Stimulated activated CD4-positive, alpha-beta T cell treated with anti-CD3 and anti-CD28 coated beads, Interleukin-2, amount 100 ng/mL, for 48 hours (primary cell): Measurements from ENCODE around the gene CLIP3.
"Not testable (repeated sequence)": the region's sequence is repeated elsewhere in the genome, so short reads cannot be mapped to it uniquely, and the experiment has no call there.

ENCODE experiments used
- DNase-seq, 2 donors: peaks; one replicate each; pipeline ENCODE4 v3.0.0-alpha.2; 2020

CLIP3 gene, protein sequence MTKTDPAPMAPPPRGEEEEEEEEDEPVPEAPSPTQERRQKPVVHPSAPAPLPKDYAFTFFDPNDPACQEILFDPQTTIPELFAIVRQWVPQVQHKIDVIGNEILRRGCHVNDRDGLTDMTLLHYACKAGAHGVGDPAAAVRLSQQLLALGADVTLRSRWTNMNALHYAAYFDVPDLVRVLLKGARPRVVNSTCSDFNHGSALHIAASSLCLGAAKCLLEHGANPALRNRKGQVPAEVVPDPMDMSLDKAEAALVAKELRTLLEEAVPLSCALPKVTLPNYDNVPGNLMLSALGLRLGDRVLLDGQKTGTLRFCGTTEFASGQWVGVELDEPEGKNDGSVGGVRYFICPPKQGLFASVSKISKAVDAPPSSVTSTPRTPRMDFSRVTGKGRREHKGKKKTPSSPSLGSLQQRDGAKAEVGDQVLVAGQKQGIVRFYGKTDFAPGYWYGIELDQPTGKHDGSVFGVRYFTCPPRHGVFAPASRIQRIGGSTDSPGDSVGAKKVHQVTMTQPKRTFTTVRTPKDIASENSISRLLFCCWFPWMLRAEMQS

DNA sequence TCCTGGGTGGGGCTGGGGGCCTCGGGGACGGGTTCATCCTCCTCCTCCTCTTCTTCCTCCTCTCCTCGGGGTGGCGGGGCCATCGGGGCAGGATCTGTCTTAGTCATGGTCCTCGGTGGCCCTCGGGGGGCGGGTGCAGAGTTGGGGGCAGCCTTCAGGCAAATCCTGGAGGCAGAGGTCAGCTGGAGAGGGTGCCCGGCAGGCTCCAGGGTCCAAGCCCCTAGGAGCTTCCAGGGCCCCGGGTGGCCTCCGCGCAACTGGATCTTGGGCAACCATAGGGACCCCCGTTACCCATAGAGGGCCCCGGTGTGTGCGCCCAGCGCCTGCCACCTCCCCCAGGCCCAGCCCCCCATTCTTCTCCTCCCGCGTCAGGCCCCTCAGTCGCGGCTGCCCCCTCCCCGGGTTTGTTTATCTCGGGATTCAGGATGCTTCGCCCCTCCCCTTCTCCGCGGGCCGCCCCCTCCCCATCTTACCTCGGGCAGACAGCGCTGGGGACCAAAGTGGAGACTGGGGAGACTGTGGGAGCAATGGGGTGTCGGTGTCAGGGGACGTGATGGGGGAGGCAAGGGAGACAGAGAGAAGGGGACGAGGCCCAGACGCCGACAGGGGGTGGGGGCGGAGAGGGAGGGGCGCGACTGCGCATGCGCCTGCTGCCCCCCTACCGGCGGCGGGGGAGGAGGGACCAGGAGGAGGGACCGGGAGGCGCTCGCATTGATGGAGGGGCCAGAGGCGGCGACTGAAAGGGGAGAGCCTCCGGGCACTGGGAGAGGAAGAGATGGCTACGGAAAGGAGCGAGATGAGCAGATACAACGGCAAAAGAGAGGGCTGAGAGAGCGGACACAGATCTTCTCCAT is at the start of gene CLIP3:
Gene CLIP3, minus strand, starts transcription at position 623 of the 854 bp plus-strand sequence. Its CDS starts 516 bp downstream, at position 107.
- peak in 1 of 2 donors; percentile 42 for DNase-seq

DNA sequence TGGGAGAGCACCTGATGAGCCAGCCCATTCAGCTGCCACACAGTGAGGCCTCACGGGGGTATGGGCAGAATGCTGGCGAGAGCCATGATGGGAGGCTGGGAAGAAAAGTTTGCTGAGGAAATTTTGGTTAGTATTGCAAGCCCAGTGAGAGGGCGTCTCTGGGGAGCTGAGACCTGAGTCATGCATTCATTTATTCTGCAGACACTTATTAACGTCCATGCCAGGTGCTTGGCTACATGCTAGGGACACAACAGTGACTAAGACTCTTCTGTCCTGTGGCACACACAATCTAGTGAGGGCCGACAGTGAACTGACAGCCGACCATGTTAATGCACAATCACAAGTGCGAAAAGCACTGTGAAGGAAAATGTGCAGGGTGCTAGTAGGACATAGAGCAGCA is 49.2 kb upstream of the CLIP3 start:
- DNase-seq = no peak

DNA sequence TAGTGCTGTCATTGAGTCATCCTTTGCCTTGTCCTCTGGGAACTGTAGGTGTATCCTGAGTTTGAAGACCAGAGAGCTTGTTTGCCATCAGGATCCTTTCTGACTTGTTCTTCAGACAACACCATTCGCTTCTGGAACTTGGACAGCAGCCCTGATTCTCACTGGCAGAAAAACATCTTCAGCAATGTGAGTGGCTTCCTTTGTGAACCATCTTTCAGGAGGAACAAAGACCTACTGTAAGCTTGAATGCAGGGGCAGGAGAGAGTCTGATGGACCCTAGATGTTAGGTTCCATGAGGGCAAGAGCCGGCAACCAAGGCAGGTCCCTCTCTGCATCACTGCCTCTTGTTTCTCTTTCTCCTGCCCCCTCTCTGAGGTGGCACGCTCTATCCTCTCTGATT is 48.7 kb upstream of the CLIP3 start:
- DNase-seq = no peak

DNA sequence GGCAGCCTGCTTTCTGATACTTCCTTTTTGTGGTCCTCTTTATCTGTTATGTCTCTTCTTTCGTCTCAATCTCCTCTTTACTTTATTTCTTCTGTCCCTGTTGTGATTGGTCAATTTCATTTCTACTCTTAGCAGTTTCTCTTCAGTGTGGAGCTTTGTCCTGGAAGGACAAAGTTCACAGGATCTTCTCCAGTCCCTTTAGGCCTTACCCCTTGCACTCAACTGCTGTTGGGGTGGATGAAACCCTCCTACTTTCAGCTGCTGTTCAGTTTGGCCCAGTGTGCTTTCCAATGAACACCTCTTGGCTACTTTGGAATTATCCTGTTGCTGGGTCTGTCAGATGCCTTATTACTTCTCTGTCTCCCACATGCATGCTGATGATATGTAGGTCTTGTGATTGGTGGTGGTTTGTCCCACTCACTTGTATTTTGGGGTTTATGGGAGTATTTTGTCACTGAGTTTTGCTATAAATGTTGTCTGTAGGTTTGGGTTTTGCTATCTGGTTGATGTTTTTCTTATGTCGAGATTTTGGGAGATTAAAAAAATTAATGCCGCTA is 46.8 kb upstream of the CLIP3 start:
- DNase-seq = no peak

DNA sequence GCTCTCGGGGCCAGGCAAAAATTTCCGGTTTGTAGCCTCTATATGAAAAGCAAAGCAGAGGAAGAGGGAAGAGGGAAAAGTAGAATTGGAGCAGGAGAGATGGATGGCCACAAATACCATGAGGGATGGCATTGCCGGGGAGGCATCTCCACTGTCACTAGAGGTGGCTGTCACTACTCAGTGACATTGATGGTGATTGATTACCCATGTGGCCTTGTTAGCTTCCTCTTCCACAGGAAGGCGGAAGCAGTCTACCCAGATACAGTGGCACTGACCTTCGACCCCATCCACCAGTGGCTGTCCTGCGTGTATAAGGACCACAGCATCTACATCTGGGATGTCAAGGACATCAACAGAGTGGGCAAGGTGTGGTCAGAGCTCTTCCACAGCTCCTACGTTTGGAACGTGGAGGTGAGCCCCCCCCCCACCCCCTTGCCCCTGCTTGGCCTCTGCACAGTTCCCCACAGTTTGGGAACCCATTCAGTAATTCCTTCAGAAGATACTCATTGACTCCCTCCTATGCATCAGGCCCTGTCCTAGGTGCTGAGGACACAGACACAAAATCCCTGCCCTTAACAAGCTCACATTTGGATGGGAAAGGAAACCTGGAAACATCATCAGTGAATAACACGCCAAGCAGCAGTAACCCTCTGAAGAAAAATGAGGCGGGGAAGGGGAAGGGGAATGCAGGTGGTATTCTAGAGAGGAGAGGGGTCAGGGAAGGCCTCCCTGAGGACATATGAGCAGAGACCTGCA is 40.6 kb upstream of the CLIP3 start:
- DNase-seq = no peak

DNA sequence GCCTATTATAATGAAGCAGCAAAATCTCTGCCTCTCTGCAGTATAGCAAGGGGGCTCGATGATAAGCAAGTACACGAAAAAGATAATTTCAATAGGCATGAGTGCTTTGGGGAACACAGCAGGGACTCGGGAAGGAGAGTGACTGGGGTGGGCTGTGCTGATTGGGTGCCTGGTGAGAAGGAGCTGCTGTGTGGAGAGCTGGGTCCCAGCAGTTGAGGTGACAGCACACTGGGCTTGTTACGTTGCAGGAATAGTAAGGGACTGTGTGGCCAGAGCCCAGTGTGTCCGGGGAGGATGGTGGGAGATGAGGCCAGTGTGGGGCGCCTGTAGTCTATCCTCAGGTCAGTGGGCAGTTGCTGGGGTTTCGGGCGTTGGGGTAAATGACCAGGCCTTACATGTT is 39.4 kb upstream of the CLIP3 start:
- no peak for DNase-seq

DNA sequence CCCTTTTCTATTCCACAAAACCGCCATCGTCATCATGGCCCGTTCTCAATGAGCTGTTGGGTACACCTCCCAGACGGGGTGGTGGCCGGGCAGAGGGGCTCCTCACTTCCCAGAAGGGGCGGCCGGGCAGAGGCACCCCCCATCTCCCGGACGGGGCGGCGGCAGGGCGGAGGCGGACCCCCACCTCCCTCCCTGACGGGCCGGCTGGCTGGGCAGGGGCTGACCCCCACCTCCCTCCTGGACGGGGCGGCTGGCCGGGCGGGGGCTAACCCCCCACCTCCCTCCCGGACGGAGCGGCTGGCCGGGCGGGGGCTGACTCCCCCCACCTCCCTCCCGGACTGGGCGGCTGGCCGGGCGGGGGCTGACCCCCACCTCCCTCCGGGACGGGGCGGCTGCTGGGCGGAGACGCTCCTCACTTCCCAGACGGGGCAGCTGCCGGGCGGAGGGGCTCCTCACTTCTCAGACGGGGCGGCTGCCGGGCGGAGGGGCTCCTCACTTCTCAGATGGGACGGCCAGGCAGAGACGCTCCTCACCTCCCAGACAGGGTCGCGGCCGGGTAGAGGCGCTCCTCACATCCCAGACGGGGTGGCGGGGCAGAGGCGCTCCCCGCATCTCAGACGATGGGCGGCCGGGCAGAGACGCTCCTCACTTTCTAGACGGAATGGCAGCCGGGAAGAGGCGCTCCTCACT is 36.3 kb upstream of the CLIP3 start:
- DNase-seq = not testable (repeated sequence)

DNA sequence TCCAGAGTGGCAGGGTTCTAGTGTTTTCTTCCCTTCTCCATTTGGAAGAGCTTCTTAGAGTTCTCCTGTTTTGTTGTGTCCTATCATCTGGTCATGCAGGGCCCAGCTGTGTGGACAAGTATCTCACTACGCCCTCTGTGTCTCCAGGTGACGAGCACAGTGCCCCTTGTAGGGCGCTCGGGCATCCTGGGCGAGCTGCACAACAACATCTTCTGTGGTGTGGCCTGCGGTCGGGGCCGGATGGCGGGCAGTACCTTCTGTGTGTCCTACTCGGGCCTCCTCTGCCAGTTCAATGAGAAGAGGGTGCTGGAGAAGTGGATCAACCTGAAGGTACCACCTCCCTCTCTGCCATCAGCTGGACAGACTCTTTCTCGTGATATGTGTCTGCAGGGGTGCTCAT is 35.0 kb upstream of the CLIP3 start:
- no peak for DNase-seq

DNA sequence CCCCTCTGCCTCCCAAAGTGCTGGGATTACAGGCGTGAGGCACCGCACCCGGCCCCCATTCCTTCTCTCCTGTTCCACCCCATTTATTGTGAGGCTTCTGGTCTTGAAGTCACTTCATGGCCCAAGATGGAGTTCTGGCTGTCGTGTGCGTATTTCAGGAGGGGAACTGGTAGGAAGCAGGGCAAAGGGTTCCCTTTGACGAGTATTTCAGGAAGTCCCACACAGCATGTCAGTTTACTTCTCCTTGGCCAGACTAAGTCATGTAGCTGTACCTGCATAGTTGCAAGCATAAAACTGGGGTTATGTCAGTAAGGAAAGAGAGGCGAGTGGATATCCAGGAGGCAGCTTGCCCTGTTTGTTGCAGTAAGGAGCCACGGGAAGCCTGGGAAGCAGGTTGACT is 32.2 kb upstream of the CLIP3 start:
- DNase-seq = no peak

DNA sequence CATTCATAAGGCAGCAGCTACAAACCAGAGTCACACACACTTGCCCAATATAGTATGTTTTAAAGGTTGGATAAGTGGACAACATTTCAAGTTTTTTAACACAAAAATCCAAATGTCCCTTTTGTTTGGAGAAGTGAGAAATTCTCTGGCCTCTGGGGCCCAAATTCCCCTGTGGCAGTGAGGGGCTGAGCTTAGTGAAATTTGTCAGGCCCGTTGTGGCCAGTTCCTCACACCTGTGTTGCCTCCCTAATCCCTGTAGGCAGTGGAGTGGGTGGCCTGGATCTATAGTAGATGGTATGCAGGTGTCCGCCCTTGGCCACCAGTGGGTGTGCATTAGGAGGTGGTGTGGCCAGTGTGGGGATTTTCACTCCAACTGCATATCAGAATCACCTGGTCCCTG is 28.7 kb upstream of the CLIP3 start:
- no peak for DNase-seq

DNA sequence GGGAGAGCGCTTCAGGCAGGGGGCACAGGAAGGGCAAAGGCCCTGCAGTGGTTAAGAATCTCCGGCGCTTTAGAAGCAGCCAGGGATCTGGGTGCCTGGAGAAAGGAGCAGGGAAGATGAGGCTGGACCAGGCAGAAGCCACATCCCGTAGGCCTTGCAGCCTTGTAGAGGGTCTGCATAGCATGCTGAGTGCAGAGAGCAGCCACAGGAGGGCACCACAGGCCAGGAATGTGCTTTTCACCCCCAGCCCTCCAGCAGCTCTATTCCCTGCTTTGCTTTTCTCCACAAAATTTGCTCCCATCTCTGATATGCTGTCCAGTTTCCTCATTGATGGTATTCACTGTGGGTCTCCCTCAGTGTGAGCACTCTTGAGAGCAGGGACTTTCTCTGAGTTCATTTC is 27.8 kb upstream of the CLIP3 start:
- no peak for DNase-seq

DNA sequence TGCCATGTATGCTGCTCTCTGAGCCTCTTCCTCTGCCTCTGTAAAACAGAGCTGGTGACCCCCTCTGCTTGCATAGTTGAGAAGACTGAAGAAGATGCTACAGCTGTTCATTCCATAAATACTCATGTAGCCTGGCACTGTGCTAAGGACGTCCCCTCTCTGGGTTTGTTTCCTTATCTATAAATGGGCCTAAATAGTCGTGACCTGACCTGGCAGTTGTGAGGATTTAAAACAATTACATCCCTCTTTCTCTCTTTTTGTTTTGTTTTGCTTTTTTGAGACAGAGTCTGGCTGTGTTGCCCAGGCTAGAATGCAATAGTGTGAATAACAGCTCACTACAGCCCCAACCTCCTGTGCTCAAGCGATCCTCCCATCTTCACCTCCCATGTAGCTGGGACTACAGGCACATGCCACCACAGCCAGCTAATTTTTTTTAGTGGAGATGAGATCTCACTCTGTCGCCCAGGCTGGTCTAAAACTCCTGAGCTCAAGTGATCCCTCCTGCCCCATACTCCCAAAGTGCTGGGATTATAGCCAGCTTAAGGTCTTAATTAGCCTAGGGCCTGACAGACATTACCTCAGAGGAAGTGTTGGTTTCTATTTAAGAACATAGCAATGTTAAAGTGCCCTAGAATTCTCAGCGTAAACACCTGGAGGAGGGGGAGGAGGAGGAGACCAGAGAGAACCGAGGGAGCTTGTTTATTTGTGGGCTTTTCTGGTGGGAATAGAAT is 26.7 kb upstream of the CLIP3 start:
- DNase-seq = no peak

DNA sequence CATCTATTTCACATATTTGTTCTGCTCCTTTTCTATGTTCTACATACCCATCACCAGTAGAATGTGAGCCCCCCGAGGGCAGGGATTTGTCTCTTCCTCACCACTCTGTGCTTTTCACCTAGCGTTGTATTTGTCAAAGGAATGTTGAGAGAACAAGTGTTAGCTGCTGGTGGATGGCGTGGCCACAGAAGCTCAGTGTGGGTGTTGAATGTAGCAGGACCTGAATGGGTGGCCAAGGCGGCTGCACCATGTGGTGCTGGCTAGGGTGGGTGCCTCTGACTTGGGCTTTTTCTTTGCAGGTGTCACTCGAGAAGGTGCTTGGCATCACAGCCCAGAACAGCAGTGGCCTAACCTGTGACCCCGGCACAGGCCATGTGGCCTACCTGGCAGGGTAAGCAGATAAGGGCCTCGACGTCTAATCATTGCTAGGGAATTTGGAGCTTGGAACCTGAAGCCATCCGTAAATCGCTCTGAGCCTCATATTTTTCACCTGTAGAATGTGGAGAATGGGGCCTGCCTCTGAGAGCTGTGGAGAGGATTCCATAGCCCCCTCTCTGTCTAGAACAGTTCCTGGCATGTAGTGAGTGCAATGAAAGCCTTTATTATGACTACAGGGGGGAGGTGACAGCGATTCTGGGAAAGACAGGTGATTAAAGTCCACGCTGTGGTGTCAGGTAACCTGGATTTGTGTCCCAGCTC is 26.0 kb upstream of the CLIP3 start:
- DNase-seq = no peak

DNA sequence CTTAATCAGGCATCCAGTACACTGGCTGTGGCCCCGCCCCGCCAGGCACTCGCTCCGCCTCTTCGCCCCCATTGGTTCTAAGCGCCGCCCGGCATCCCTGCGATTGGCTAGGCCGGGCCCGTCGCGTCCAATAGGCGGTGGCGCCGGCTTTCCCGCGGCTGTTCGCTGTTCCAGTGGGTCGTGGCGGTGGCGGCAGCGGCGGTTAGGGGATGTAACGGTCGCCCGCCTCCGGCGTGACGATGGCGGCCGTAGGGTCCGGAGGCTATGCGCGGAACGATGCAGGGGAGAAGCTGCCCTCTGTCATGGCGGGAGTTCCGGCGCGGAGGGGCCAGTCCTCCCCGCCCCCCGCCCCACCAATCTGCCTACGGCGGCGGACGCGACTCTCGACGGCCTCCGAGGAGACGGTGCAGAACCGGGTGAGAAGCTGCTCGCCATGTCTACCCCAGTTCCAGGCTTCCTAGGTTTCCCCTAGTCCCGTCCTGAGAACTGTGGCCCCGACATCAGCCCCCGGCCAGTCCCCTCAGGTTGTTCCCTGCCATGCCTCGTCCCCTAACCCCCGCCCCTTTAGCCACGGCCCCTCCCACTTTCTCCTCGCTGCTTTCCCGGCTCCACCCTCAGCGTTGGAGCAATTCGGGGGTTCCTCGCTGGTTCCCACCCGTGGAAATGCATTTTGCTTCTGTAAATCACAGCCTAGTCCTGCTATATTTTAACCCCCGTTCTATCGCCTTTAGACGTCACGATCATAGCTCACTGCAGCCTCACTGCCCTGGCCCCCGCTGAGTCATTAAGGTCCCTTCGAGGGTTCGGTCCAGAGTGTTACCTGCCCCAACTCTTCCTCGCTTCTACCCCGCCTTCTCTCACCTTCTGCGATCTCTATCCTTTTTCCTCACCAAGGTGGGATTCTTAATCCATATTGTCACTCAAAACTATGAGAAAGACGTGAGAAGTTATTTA is 22.3 kb upstream of the CLIP3 start, which contains the start of gene WDR62:
Gene WDR62, plus strand, starts transcription at position 165 of the 954 bp plus-strand sequence. Its CDS starts 75 bp downstream, at position 240.
- peak; percentile 91 to 93 for DNase-seq

DNA sequence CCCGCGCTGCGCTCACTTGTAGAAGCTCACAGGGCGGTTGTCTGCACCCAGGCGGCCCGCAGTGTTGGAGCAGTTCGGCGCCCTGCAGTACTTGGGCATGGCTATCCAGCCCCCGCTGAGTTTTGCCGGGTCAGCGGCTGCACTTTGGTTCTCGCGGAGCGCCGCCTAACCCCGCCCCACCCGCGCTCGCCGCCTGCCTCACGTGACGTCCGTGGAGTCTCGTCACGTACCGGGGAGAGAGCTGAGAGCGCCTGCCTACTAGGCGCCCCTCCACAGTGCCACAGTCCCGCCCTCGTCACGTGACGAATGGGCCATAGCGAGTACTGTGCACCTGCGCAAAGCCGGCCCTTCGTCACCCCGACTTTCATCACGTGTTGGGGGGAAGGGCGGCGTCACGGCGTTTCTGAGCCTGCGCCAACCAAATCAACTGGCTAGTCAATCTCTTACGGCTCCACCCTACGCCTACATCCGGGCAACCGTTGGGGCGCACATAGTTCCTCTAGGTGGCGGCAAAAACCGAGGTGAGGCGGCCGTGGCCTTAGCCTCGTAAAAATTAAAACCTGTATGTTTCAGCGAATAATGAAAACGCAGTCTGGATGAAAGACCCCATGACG is 21.6 kb upstream of the CLIP3 start, which contains the start of gene THAP8:
Gene THAP8, minus strand, starts transcription at position 167 of the 614 bp plus-strand sequence. Its CDS starts 68 bp downstream, at position 99.
- DNase-seq = peak; percentile 99

DNA sequence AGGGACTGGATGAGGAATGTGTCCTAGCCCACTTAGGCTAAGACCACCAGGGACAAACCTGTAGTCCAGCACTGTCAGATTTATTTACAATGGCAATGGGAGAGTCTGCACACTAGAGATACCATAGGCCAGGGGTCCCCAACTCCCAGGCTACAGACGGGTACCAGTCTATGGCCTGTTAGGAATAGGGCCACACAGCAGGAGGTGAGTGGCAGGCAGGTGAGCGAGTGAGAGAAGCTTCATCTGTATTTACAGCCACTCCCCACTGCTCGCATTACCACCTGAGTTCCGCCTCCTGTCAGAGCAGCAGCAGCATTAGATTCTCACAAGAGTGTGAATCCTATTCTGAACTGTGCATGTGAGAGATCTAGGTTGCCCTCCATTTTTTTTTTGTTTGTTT is 19.0 kb upstream of the CLIP3 start:
- DNase-seq = no peak

DNA sequence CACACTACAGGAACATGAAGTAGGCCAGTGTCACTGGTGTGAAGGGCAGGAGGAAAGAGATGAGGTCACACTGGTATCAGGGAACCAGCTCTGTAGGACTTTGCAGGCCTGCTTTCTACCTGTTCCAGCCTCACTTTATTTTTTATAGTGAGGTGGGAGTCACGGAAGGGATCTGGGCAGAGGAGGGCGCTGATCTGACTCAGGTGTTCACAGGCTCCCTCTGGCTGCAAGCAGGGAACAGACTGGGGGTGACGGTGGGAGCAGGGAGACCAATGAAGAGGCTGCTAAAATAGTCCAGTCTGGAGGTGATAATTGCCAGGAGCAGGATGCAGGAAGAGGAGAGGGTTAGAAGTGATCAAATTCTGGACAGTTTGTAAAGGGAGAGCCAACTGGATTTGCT is 18.6 kb upstream of the CLIP3 start:
- no peak for DNase-seq

DNA sequence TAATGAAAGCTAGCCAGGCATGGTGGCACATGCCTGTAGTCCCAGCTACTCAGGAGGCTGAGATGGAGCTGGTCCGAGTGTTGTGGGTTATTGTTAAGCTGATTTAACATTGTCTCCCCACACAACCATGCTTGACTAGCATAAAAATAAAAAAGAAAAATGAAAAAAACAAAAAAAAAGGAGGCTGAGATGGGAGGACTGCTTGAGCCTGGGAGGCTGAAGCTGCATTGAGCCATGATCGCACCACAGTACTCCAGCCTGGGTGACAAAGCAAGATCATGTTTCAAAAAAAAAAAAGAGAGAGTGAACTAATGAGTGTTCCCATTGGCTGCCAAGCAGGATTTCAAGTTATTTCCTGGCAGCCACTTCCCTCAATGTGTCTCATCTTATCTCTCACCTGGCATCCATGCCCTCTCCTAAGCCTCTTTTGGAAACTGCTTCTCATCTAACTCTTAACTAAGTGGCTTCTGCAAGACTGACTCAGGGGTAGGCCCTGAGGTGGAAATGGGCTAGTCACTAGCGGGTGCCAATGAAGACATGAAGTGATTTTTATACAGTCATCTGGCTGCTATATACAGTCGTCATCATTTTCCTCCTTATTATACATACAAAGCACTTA is 16.5 kb upstream of the CLIP3 start:
- no peak for DNase-seq
